Activated CD4-positive, alpha-beta memory T cell treated with anti-CD3 and anti-CD28 coated beads, Interleukin-2, amount 10 ng/mL, durations not matched to agents 7 days and 5 days (primary cell): ENCODE results near the gene PLXNC1. TPM values are rescaled to one million over a fixed set of nuclear protein-coding genes. Genes with fewer than 3 reads are reported as not detected.
A peak's percentile ranks its signal among the peaks of the same experiment; 100 is the strongest.

Experiments used
- CTCF ChIA-PET: fragments of 350-600 bp; sonication (Branson Sonifier 250); formaldehyde crosslinking; loops from one replicate; lab custom pipeline; 2021; ENCODE audit warnings: antibody characterized with exemption, inconsistent platforms; lab: Charles Lee
- POLR2A ChIA-PET: fragments of 350-600 bp; sonication (Branson Sonifier 250); formaldehyde crosslinking; loops from one replicate; lab custom pipeline; 2021; ENCODE audit warnings: antibody characterized with exemption; lab: Charles Lee
- DNase-seq: peaks from one replicate; pipeline ENCODE4 v3.0.0-alpha.2; 2020
- H3K27ac Mint-ChIP-seq: one replicate; pipeline ENCODE4 v1.8.0; 2021; ENCODE audit warnings: mild to moderate bottlenecking, mixed read lengths
- H3K27me3 Mint-ChIP-seq: one replicate; pipeline ENCODE4 v1.8.0; 2021; ENCODE audit warnings: mixed read lengths
- H3K36me3 Mint-ChIP-seq: one replicate; pipeline ENCODE4 v1.8.0; 2021; ENCODE audit warnings: low read depth, mixed read lengths
- H3K4me1 Mint-ChIP-seq: one replicate; pipeline ENCODE4 v1.8.0; 2021; ENCODE audit warnings: mixed read lengths
- H3K4me3 Mint-ChIP-seq: one replicate; pipeline ENCODE4 v1.8.0; 2021; ENCODE audit warnings: mild to moderate bottlenecking, mixed read lengths
- H3K9me3 Mint-ChIP-seq: one replicate; pipeline ENCODE4 v1.8.0; 2021; ENCODE audit warnings: mixed read lengths
- total RNA-seq, 2 experiments: library from RNA; stranded (reverse); gene quantifications; one replicate each; pipeline ENCODE4 v1.2.3, GENCODE V29; 2021

Gene PLXNC1
- total RNA-seq, 2 experiments from 2014 or later, result 27.0 to 27.1 TPM

GRCh38 chr12:94149781-94150239 is 1.4 kb downstream of the PLXNC1 start:
- ChIA-PET CTCF (interaction anchor here (0.5 to 2.5 kb wide), 12 partner anchors 15 to 463 kb away, joined by 3 to 7 read pairs (median 4); no protein-coding TSS in a partner anchor), POLR2A (interaction anchor here (1.0 to 5.5 kb wide), 7 partner anchors 15 to 311 kb away, joined by 3 to 70 read pairs (median 4); no protein-coding TSS in a partner anchor)
- Mint-ChIP-seq H3K4me1 (peaks cover 23% of the 10 kb centered on the region), H3K27ac (no peak overlapping the region), H3K4me3 (peak overlapping the region; percentile 90), H3K36me3 (peaks cover 28% of the 10 kb centered on the region), H3K27me3 (peaks cover 42% of the 10 kb centered on the region), H3K9me3 (no peaks in the 10 kb centered on the region)
- peak; percentile 30 for DNase-seq

DNA sequence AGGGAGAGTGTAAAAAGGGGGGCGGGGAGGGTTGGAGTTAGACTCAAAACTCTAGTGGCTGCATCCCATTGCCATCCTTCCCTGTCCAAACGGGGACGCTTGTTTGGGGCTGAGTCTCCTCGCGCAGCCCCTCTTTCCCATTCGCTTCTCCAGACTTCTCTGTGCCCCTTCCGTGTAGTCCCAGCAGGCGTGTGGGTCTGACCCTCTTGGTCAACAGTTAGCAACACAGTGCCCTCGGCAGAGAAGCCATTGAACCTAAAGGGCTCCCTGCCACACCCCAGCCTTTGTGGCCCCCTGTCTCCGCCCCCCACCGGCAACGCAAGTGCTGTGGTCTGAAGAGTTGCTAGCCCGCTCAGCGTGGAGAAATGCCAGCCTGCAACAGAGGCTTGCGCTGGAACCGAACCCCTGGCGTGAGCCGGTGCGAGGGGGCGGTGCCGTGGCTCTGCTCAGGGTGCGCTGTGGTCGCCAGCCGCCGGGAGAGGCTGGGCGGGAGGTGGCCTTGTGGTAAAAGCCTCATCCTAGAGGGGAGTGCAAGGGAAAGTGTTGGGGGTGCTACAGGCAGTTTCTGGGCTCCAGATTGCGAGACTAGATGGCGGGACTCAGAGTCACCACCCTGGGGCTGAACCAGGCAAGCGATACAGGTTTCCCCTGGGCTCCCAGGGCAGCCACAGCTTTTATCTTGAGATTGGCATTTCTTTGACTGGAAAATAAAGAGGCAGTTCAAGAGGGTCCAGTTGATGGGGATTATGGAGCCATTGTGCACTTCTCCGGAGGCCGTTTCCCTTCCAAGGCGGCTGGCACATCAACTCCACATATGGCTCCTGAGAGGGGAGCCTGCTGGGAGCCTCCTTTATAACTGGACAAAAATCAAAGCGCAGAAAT is 2.1 kb downstream of the PLXNC1 start:
- ChIA-PET CTCF (interaction anchor here (1.1 to 2.5 kb wide), 6 partner anchors 15 to 384 kb away, joined by 3 to 7 read pairs (median 5); no protein-coding TSS in a partner anchor), POLR2A (interaction anchor here (1.5 to 5.5 kb wide), 2 partner anchors 56 to 73 kb away, joined by 3 to 70 read pairs; no protein-coding TSS in a partner anchor)
- Mint-ChIP-seq H3K27me3 (peaks cover 42% of the 10 kb centered on the region), H3K4me1 (peaks cover 21% of the 10 kb centered on the region), H3K4me3 (peak overlapping the region; percentile 90), H3K9me3 (no peaks in the 10 kb centered on the region), H3K36me3 (peaks cover 28% of the 10 kb centered on the region), H3K27ac (peak overlapping the region; percentile 38)
- peak; percentile 49 for DNase-seq

DNA sequence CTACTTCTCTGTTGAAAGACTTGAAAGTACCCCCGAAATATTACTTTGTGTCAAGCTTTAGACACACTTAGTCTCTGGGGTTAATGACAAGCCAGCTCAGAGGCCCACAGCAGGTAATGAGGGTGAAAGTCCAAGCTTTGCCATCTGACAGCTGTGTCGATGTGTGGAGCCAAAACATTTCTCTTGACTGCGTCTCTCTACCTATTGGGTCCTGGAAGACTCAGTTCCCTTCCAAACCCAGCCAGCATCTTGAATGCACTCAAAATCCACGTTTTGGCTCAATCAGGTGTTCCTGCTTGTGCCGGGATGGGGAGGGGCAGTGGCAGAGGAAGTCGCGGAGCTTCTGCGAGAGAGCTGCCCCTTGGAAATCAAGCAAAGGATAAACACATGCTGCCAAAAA is 3.2 kb downstream of the PLXNC1 start:
- H3K4me3 Mint-ChIP-seq, result peak overlapping the region; percentile 17
- DNase-seq, result no peak
- POLR2A ChIA-PET, result interaction anchor here (0.9 to 5.5 kb wide), 3 partner anchors 50 to 111 kb away, joined by 3 to 70 read pairs (median 4); no protein-coding TSS in a partner anchor
- H3K27me3 Mint-ChIP-seq, result peaks cover 37% of the 10 kb centered on the region
- H3K4me1 Mint-ChIP-seq, result peaks cover 21% of the 10 kb centered on the region
- peaks cover 32% of the 10 kb centered on the region for H3K36me3 Mint-ChIP-seq
- CTCF ChIA-PET, result interaction anchor here (1.2 to 1.5 kb wide), 2 partner anchors 55 to 283 kb away, joined by 3 to 7 read pairs; no protein-coding TSS in a partner anchor
- no peak overlapping the region for H3K27ac Mint-ChIP-seq
- H3K9me3 Mint-ChIP-seq, result peaks cover 2% of the 10 kb centered on the region

- H3K27ac Mint-ChIP-seq, result no peak overlapping the region
- no peak overlapping the region for H3K4me3 Mint-ChIP-seq
- H3K27me3 Mint-ChIP-seq, result peaks cover 28% of the 10 kb centered on the region
- ChIA-PET CTCF (interaction anchor here (0.8 to 1.5 kb wide), 3 partner anchors 54 to 282 kb away, joined by 3 to 7 read pairs (median 3); no protein-coding TSS in a partner anchor), POLR2A (interaction anchor here (0.9 to 5.5 kb wide), 3 partner anchors 49 to 110 kb away, joined by 3 to 70 read pairs (median 4); no protein-coding TSS in a partner anchor)
- peaks cover 27% of the 10 kb centered on the region for H3K4me1 Mint-ChIP-seq
- peaks cover 2% of the 10 kb centered on the region for H3K9me3 Mint-ChIP-seq
- peaks cover 32% of the 10 kb centered on the region for H3K36me3 Mint-ChIP-seq
- no peak for DNase-seq
Measured at GRCh38 chr12:94152292-94153078, 4.1 kb downstream of the PLXNC1 start.

GRCh38 chr12:94157181-94157580 is 8.8 kb downstream of the PLXNC1 start:
- Mint-ChIP-seq H3K36me3 (peaks cover 26% of the 10 kb centered on the region), H3K27me3 (peaks cover 12% of the 10 kb centered on the region), H3K4me3 (no peak overlapping the region), H3K9me3 (peaks cover 7% of the 10 kb centered on the region), H3K27ac (no peak overlapping the region), H3K4me1 (peaks cover 19% of the 10 kb centered on the region)
- ChIA-PET CTCF (no interaction called here), POLR2A (interaction anchor here (0.7 to 1.6 kb wide), 2 partner anchors 16 to 302 kb away, joined by 3 read pairs; partner anchors contain the start of gene CEP83)
- DNase-seq, result no peak

GRCh38 chr12:94157981-94158411 is 9.6 kb downstream of the PLXNC1 start:
- CTCF ChIA-PET, result no interaction called here
- no peak overlapping the region for H3K4me3 Mint-ChIP-seq
- no peak overlapping the region for H3K27ac Mint-ChIP-seq
- H3K9me3 Mint-ChIP-seq, result peaks cover 8% of the 10 kb centered on the region
- no peak for DNase-seq
- POLR2A ChIA-PET, result interaction anchor here (0.7 to 1.5 kb wide), 2 partner anchors 15 to 50 kb away, joined by 3 to 4 read pairs; no protein-coding TSS in a partner anchor
- H3K27me3 Mint-ChIP-seq, result peaks cover 7% of the 10 kb centered on the region
- H3K36me3 Mint-ChIP-seq, result peaks cover 24% of the 10 kb centered on the region
- H3K4me1 Mint-ChIP-seq, result peaks cover 15% of the 10 kb centered on the region

- CTCF ChIA-PET, result no interaction called here
- no peak overlapping the region for H3K27ac Mint-ChIP-seq
- no peak for DNase-seq
- peaks cover 8% of the 10 kb centered on the region for H3K9me3 Mint-ChIP-seq
- H3K4me1 Mint-ChIP-seq, result peaks cover 15% of the 10 kb centered on the region
- no peak overlapping the region for H3K4me3 Mint-ChIP-seq
- H3K36me3 Mint-ChIP-seq, result peaks cover 17% of the 10 kb centered on the region
- POLR2A ChIA-PET, result interaction anchor here (1.0 to 1.5 kb wide), 2 partner anchors 50 to 642 kb away, joined by 3 to 4 read pairs; no protein-coding TSS in a partner anchor
- peaks cover 3% of the 10 kb centered on the region for H3K27me3 Mint-ChIP-seq
Measured at GRCh38 chr12:94158666-94159065, 10.3 kb downstream of the PLXNC1 start.

GRCh38 chr12:94162108-94162507 is 13.7 kb downstream of the PLXNC1 start:
- H3K27me3 Mint-ChIP-seq, result no peaks in the 10 kb centered on the region
- H3K4me1 Mint-ChIP-seq, result peaks cover 15% of the 10 kb centered on the region
- ChIA-PET POLR2A (no interaction called here), CTCF (no interaction called here)
- no peak for DNase-seq
- H3K27ac Mint-ChIP-seq, result no peak overlapping the region
- no peak overlapping the region for H3K4me3 Mint-ChIP-seq
- peaks cover 10% of the 10 kb centered on the region for H3K36me3 Mint-ChIP-seq
- H3K9me3 Mint-ChIP-seq, result peaks cover 6% of the 10 kb centered on the region

DNA sequence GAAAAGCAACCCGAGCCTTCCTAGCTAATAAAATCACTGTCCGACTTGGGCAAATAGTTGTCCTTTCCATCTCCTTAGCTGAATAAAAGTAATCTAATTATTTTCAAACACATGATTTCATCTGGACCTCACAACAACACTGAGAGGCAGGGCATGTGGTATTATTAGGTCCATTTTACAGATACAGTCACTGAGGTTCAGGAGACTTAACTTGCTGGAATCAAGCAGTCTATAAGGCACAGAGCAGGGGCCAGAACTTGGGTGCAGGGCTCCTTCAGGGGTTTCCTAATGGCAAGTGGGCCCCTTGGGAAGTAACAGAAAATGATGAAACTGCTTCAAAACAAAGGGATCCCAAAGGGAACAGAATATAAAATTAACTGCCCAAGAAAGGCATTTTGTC is 15.5 kb downstream of the PLXNC1 start:
- no peak for DNase-seq
- no peak overlapping the region for H3K4me3 Mint-ChIP-seq
- POLR2A ChIA-PET, result interaction anchor here (1.0 kb wide), 1 partner anchor 45 kb away, joined by 3 read pairs; no protein-coding TSS in a partner anchor
- H3K4me1 Mint-ChIP-seq, result peaks cover 3% of the 10 kb centered on the region
- peaks cover 12% of the 10 kb centered on the region for H3K36me3 Mint-ChIP-seq
- H3K9me3 Mint-ChIP-seq, result peaks cover 6% of the 10 kb centered on the region
- CTCF ChIA-PET, result no interaction called here
- no peak overlapping the region for H3K27ac Mint-ChIP-seq
- no peaks in the 10 kb centered on the region for H3K27me3 Mint-ChIP-seq

GRCh38 chr12:94165138-94165537 is 16.8 kb downstream of the PLXNC1 start:
- Mint-ChIP-seq H3K9me3 (peaks cover 6% of the 10 kb centered on the region), H3K36me3 (peaks cover 16% of the 10 kb centered on the region), H3K4me1 (peaks cover 8% of the 10 kb centered on the region), H3K27ac (no peak overlapping the region), H3K27me3 (no peaks in the 10 kb centered on the region), H3K4me3 (no peak overlapping the region)
- ChIA-PET POLR2A (no interaction called here), CTCF (interaction anchor here (1.4 kb wide), 1 partner anchor 31 kb away, joined by 3 read pairs; no protein-coding TSS in a partner anchor)
- no peak for DNase-seq

DNA sequence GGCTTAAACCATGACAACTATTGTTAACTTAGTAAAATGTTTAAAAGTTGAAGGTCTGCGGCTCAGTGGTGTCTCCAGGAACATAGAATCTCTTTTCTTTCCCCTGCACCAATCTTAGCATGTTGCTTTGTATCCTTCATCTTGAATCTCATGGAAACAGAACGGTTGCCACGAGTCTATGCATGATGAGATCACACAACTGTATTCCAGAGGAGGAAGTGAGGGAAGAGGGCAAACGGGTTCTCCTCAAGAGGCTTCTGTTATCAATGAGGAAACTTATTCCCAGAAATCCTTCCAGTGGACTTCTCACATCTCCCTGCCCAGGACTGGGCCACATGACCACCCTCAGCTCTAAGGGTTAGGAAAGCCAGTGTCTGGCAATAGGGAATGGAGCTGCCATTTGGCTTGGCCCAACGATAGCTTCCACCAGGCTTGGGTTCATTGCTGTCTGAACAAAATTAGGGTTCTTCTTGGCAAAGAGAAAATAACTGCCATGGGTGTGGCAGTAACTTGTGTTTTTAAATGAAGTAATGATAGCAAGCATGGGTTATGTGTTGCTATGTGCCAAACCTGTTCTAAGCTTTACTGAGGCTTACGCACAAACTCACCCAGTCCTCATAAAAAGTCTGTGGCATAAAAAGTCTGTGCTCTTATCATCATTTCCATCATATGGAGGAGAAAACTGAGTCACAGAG is 17.4 kb downstream of the PLXNC1 start:
- DNase-seq, result no peak
- Mint-ChIP-seq H3K9me3 (peaks cover 6% of the 10 kb centered on the region), H3K4me1 (peaks cover 14% of the 10 kb centered on the region), H3K36me3 (peaks cover 23% of the 10 kb centered on the region), H3K27ac (no peak overlapping the region), H3K27me3 (no peaks in the 10 kb centered on the region), H3K4me3 (no peak overlapping the region)
- ChIA-PET CTCF (interaction anchor here (1.4 kb wide), 1 partner anchor 32 kb away, joined by 3 read pairs; no protein-coding TSS in a partner anchor), POLR2A (no interaction called here)
